Spleen (tissue), 11 donors: Measurements from ENCODE around the gene MDM4. TPM values are rescaled to one million over a fixed set of nuclear protein-coding genes. Genes with fewer than 3 reads are reported as not detected.
A peak's percentile ranks its signal among the peaks of the same experiment; 100 is the strongest.
"Not testable (repeated sequence)": the region's sequence is repeated elsewhere in the genome, so short reads cannot be mapped to it uniquely, and the experiment has no call there.

Experiments
- DNase-seq: peaks from one replicate; pipeline ENCODE4 v3.0.0-alpha.2; 2020
- H3K27ac ChIP-seq, 8 donors: fragments of 200-600 bp; sonication (generic) in 7 of 8; 1 replicate in 4 of 8; 2 replicates in 4 of 8; pipeline versions ENCODE4 v1.5.0 to v1.8.0; 2016 to 2021; ENCODE audit warnings: inconsistent platforms in 4 of 8, mild to moderate bottlenecking in 4 of 8, moderate library complexity in 1 of 8
- H3K27me3 ChIP-seq, 7 donors: fragments of 200-600 bp; sonication (generic) in 6 of 7; replicated peaks in 1 of 7; 1 replicate in 4 of 7; 2 replicates in 3 of 7; pipeline versions ENCODE4 v1.5.0 to v1.8.0; 2016 to 2021; ENCODE audit warnings: inconsistent platforms in 3 of 7, mild to moderate bottlenecking in 1 of 7
- H3K36me3 ChIP-seq, 6 donors: fragments of 200-600 bp; sonication (generic) in 5 of 6; 1 replicate in 4 of 6; 2 replicates in 2 of 6; pipeline versions ENCODE4 v1.5.0 to v1.8.0; 2016 to 2021; ENCODE audit warnings: inconsistent platforms in 2 of 6
- H3K4me1 ChIP-seq, 6 donors: fragments of 200-600 bp; sonication (generic) in 5 of 6; 1 replicate in 3 of 6; 2 replicates in 3 of 6; pipeline versions ENCODE4 v1.5.0 to v1.8.0; 2016 to 2021; ENCODE audit warnings: inconsistent platforms in 3 of 6
- H3K4me3 ChIP-seq, 8 donors: fragments of 200-600 bp; sonication (generic) in 7 of 8; 1 replicate in 4 of 8; 2 replicates in 4 of 8; pipeline versions ENCODE4 v1.5.0 to v1.8.0; 2016 to 2021; ENCODE audit warnings: inconsistent platforms in 4 of 8, mild to moderate bottlenecking in 4 of 8, moderate library complexity in 2 of 8
- H3K9me3 ChIP-seq, 8 donors: fragments of 200-600 bp; sonication (generic) in 7 of 8; 1 replicate in 4 of 8; 2 replicates in 4 of 8; pipeline versions ENCODE4 v1.5.0 to v1.8.0; 2016 to 2021; ENCODE audit warnings: inconsistent platforms in 4 of 8
- POLR2A ChIP-seq, 3 donors: fragments of 450-650 bp; IDR thresholded peaks; one replicate each; pipeline ENCODE4 v1.5.1; 2017; ENCODE audit warnings: antibody characterized with exemption in 3 of 3, mild to moderate bottlenecking in 1 of 3
- POLR2AphosphoS5 ChIP-seq, 3 donors: sonication (generic); formaldehyde crosslinking; IDR thresholded peaks; one replicate each; pipeline ENCODE4 v1.5.1; 2017; ENCODE audit warnings: antibody characterized with exemption in 3 of 3
- WGBS, 5 donors: extraction: QIAGEN DNeasy Blood & Tissue Kit in 3 of 5; methylation state at CpG; one replicate each; pipeline versions ENCODE4 v1.1.5 to v1.1.7; 2013 to 2018; 5-methylcytosine and 5-hydroxymethylcytosine counted together
- intact Hi-C: fragments of 100-400 bp; cut with DNase I; formaldehyde crosslinking; loops from one replicate; pipeline ENCODE4 v1.15.0; 2023; ENCODE audit warnings: low total_unique reads
- polyA plus RNA-seq, 3 donors: library from polyadenylated mRNA; stranded (reverse); fragments of 200-250 nt; gene quantifications; one replicate each; pipeline ENCODE4 v1.2.1, GENCODE V29; 2013
- total RNA-seq, 7 donors: library from RNA; depleted of rRNA in 3 of 7; stranded (reverse); fragments of >200 nt in 3 of 7; fragmentation: NEBNext Ultra II Directional in 4 of 7; extraction: Animal tissue kit (Norgen Biotek cat#: 25700) in 4 of 7; gene quantifications; one replicate each; pipeline versions ENCODE4 v1.1.0 to v1.2.1, GENCODE V29; 2016 to 2021
- TF ChIP-seq, protein P1 (sequence below), 11 experiments: fragments of 200-600 bp in 7 of 11; fragments of 450-650 bp in 4 of 11; sonication (generic) in 4 of 11; IDR thresholded peaks in 8 of 11; conservative IDR thresholded peaks in 3 of 11; 1 replicate in 7 of 11; 2 replicates in 4 of 11; pipeline versions ENCODE4 v1.4.0 to v1.8.0; 2016 to 2021; ENCODE audit warnings: antibody characterized with exemption in 11 of 11, inconsistent platforms in 4 of 11, mild to moderate bottlenecking in 1 of 11
- donor health status: healthy with polysubstance abuse.
- donor health status: DM: no; HTN: no; CAD: no; lungs with moderate emphysema.
- donor health status: DM: no; HTN: no; CAD: no.
- donor health status: Bipolar disorder and iron deficiency.
- donor health status: healthy.
- donor health status: DM: no; HTN: no; CAD: no.
- donor health status: DM: yes; HTN: yes; CAD: no.

MDM4 gene
- total and polyA plus RNA-seq, 10 donors, result 10.6 to 192 (median 157) TPM

DNA sequence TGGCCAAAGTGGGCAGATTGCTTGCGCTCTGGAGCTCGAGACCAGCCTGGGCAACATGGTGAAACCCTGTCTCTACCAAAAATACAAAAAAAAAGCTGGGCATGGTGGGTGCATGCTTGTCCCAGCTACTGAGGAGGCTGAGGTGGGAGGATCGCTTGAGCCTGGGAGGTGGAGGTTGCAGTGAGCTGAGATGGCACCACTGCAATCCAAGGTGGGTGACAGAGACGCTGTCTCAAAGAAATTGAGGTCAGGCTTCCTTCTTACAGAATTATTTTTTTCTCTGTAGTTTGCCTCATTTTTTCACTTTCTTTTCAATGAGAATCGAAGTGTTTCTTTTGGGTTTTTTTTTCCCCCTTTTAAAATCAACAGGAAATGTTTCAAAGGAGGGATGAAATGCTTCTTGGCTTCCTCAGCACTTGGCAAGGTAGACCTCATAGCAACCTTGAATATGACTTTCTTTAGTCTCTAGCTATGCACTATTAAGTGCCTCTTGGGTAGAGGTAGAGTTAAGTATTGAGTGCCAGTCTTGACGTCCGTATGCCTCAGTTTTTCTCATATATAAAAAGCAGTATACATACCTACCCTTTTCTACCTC, 40.3 kb downstream of the MDM4 start:
- H3K27me3 ChIP-seq, result no peaks in the 10 kb centered on the region
- WGBS, 5 donors, result 81 to 92% (median 89%) methylated on average over 7 of the region's 7 CpGs
- peaks cover 0 to 90% (median 17%) of the 10 kb centered on the region in 6 donors for H3K36me3 ChIP-seq
- no peak for DNase-seq
- no peak overlapping the region for H3K27ac ChIP-seq
- TF ChIP-seq POLR2A (IDR thresholded peaks at IDR 0.05) (no peak), POLR2AphosphoS5 (IDR thresholded peaks at IDR 0.05) (no peak)
- TF ChIP-seq, protein P1, sequence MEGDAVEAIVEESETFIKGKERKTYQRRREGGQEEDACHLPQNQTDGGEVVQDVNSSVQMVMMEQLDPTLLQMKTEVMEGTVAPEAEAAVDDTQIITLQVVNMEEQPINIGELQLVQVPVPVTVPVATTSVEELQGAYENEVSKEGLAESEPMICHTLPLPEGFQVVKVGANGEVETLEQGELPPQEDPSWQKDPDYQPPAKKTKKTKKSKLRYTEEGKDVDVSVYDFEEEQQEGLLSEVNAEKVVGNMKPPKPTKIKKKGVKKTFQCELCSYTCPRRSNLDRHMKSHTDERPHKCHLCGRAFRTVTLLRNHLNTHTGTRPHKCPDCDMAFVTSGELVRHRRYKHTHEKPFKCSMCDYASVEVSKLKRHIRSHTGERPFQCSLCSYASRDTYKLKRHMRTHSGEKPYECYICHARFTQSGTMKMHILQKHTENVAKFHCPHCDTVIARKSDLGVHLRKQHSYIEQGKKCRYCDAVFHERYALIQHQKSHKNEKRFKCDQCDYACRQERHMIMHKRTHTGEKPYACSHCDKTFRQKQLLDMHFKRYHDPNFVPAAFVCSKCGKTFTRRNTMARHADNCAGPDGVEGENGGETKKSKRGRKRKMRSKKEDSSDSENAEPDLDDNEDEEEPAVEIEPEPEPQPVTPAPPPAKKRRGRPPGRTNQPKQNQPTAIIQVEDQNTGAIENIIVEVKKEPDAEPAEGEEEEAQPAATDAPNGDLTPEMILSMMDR (IDR thresholded peaks at IDR 0.05 in 8 of 11, conservative IDR thresholded peaks at IDR 0.05 in 3 of 11), result no peak
- peaks cover 0 to 23% (median 0%) of the 10 kb centered on the region in 6 donors for H3K4me1 ChIP-seq
- H3K4me3 ChIP-seq, result no peak overlapping the region
- no peaks in the 10 kb centered on the region for H3K9me3 ChIP-seq
- intact Hi-C loops, result no loop called here

DNA sequence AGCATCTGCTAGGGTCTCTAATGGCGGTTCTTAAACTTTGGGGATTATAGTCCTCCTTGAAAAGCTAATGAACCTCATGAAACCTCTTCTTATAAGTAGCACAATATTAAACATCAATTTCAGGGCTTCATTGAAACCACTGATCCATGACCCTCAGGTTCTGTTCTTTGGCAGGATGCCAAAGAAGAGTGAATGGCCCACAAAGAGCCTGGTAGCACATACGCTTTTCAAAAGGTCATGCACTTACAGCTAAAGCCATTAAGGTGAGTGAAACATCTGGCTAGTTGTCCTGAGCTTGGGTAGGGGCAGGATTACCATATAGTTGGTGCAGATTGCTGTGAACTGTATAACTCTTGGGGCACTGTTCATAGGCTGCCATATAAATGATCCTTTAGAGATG, 42.3 kb downstream of the MDM4 start:
- H3K4me3 ChIP-seq, result no peak overlapping the region
- intact Hi-C loops, result no loop called here
- DNase-seq, result no peak
- no peak overlapping the region for H3K27ac ChIP-seq
- WGBS, 5 donors, result 83 to 91% (median 90%) methylated on average over 2 of the region's 2 CpGs
- no peaks in the 10 kb centered on the region for H3K27me3 ChIP-seq
- H3K9me3 ChIP-seq, result no peaks in the 10 kb centered on the region
- H3K36me3 ChIP-seq, result peaks cover 0 to 90% (median 20%) of the 10 kb centered on the region in 6 donors
- H3K4me1 ChIP-seq, result peaks cover 0 to 35% (median 0%) of the 10 kb centered on the region in 6 donors
- TF ChIP-seq, protein P1 (IDR thresholded peaks at IDR 0.05 in 8 of 11, conservative IDR thresholded peaks at IDR 0.05 in 3 of 11), result no peak
- peak in 1 of 3 donors; percentile 23 for TF ChIP-seq POLR2AphosphoS5 (IDR thresholded peaks at IDR 0.05)
- TF ChIP-seq POLR2A (IDR thresholded peaks at IDR 0.05), result no peak

DNA sequence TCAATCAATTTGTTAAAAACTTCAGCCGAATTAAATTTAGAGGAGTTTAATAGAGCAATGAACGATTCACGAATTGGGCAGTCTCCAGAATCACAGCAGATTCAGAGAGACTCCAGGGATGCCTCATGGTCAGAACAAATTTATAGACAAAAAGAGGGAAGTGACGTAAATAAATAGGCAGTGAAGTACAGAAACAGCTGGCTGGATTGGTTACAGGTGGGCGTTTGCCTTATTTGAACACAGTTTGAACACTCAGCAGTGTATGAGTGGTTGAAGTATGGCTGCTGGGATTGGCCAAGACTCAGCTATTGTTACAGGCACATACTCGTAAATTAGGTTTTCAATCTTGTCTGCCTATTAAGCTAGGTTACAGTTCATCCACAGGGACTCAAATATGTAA, 43.8 kb downstream of the MDM4 start:
- intact Hi-C loops, H3K27ac ChIP-seq, H3K27me3 ChIP-seq, H3K4me3 ChIP-seq, H3K9me3 ChIP-seq, DNase-seq: not testable (repeated sequence)
- peaks cover under 1 to 48% (median 9%) of the 10 kb centered on the region in 6 donors for H3K4me1 ChIP-seq
- peaks cover 0 to 83% (median 22%) of the 10 kb centered on the region in 6 donors for H3K36me3 ChIP-seq
- WGBS, 5 donors, result 81 to 88% (median 86%) methylated on average over 6 of the region's 6 CpGs

- no peak overlapping the region for H3K27ac ChIP-seq
- intact Hi-C loops, result no loop called here
- no peaks in the 10 kb centered on the region for H3K9me3 ChIP-seq
- DNase-seq, result no peak
- H3K4me1 ChIP-seq, result peaks cover 7 to 52% (median 15%) of the 10 kb centered on the region in 6 donors
- no peak for TF ChIP-seq POLR2A (IDR thresholded peaks at IDR 0.05)
- TF ChIP-seq, protein P1 (IDR thresholded peaks at IDR 0.05 in 8 of 11, conservative IDR thresholded peaks at IDR 0.05 in 3 of 11), result no peak
- no peak for TF ChIP-seq POLR2AphosphoS5 (IDR thresholded peaks at IDR 0.05)
- H3K27me3 ChIP-seq, result no peaks in the 10 kb centered on the region
- peaks cover 0 to 83% (median 21%) of the 10 kb centered on the region in 6 donors for H3K36me3 ChIP-seq
- no peak overlapping the region for H3K4me3 ChIP-seq
Measured at GRCh38 chr1:204560590-204561150, 44.5 kb downstream of the MDM4 start.
